Sigmoid colon (tissue), 4 donors: Measurements from ENCODE around the gene IMPA2.
"Not testable (repeated sequence)": the region's sequence is repeated elsewhere in the genome, so short reads cannot be mapped to it uniquely, and the experiment has no call there.

Source experiments
- EP300 ChIP-seq, 4 donors: sonication (generic); formaldehyde crosslinking; IDR thresholded peaks; one replicate each; pipeline ENCODE4 v1.6.1; 2017; ENCODE audit warnings: antibody characterized with exemption in 4 of 4
- POLR2A ChIP-seq, 2 donors: fragments of 450-650 bp; IDR thresholded peaks; one replicate each; pipeline ENCODE4 v1.6.1; 2016; ENCODE audit warnings: antibody characterized with exemption in 2 of 2, mild to moderate bottlenecking in 2 of 2, moderate library complexity in 2 of 2
- POLR2AphosphoS5 ChIP-seq, 4 donors: sonication (generic); formaldehyde crosslinking; IDR thresholded peaks; one replicate each; pipeline ENCODE4 v1.6.1; 2017; ENCODE audit warnings: antibody characterized with exemption in 4 of 4
- TF ChIP-seq, protein P1 (sequence below), 4 experiments: fragments of 450-650 bp in 3 of 4; fragments of 200-600 bp in 1 of 4; IDR thresholded peaks; one replicate each; pipeline ENCODE4 v1.5.1; 2016 to 2019; ENCODE audit warnings: antibody characterized with exemption in 4 of 4, mild to moderate bottlenecking in 3 of 4, moderate library complexity in 2 of 4

DNA sequence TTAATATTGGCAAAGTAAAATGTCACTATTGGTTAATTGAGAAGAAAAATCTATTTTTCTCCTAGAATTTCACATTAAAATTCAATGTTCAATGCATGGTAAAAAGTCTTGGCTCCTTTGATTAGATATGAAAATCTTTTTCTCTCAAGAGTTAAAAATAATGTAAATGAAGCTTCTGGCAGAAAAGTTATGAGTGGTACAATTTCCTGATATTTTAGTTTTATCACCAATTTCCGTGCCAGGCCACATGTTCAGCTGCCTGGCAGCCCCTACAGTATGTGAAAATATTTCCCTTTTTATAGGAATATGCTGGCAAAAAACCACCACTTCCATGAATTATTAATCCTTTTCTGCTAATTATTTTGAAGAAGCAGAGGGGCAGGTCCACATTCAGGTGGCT, 89.8 kb downstream of the IMPA2 start:
- TF ChIP-seq, protein P1, sequence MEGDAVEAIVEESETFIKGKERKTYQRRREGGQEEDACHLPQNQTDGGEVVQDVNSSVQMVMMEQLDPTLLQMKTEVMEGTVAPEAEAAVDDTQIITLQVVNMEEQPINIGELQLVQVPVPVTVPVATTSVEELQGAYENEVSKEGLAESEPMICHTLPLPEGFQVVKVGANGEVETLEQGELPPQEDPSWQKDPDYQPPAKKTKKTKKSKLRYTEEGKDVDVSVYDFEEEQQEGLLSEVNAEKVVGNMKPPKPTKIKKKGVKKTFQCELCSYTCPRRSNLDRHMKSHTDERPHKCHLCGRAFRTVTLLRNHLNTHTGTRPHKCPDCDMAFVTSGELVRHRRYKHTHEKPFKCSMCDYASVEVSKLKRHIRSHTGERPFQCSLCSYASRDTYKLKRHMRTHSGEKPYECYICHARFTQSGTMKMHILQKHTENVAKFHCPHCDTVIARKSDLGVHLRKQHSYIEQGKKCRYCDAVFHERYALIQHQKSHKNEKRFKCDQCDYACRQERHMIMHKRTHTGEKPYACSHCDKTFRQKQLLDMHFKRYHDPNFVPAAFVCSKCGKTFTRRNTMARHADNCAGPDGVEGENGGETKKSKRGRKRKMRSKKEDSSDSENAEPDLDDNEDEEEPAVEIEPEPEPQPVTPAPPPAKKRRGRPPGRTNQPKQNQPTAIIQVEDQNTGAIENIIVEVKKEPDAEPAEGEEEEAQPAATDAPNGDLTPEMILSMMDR (IDR thresholded peaks at IDR 0.05) = not testable (repeated sequence)
- not testable (repeated sequence) for TF ChIP-seq POLR2A, EP300, POLR2AphosphoS5 (IDR thresholded peaks at IDR 0.05)
